Astrocyte (in vitro differentiated cells and primary cell): ENCODE results near the gene ALDH1A2. TPM values are rescaled to one million over a fixed set of nuclear protein-coding genes. Genes with fewer than 3 reads are reported as not detected.
A peak's percentile ranks its signal among the peaks of the same experiment; 100 is the strongest.

ENCODE experiments used
- DNase-seq: peaks from one replicate; pipeline ENCODE4 v3.0.0-alpha.2; 2010; ENCODE audit warnings: low read depth
- FAIRE-seq: peaks from 2 replicates; lab custom pipeline; 2011; peaks lifted over from hg19 to GRCh38; lab: Jason Lieb, UNC
- H2AFZ ChIP-seq: 2 replicates; pipeline ENCODE4 v1.6.0; 2012; ENCODE audit warnings: low read depth, low read length, inconsistent platforms
- H3K27ac ChIP-seq: 2 replicates; pipeline ENCODE4 v1.5.1; 2011; ENCODE audit warnings: low read depth, low read length, inconsistent platforms
- H3K27me3 ChIP-seq: 2 replicates; pipeline ENCODE4 v1.6.0; 2011; ENCODE audit warnings: low read length, inconsistent platforms; ENCODE audit not compliant: insufficient read depth
- H3K36me3 ChIP-seq: 2 replicates; pipeline ENCODE4 v1.5.1; 2011; ENCODE audit warnings: low read length, inconsistent platforms; ENCODE audit not compliant: insufficient read depth
- H3K4me1 ChIP-seq: 2 replicates; pipeline ENCODE4 v1.5.1; 2011; ENCODE audit warnings: low read length, inconsistent platforms; ENCODE audit not compliant: insufficient read depth
- H3K4me2 ChIP-seq: 2 replicates; pipeline ENCODE4 v1.6.0; 2012; ENCODE audit warnings: low read length, inconsistent platforms
- H3K4me3 ChIP-seq: 2 replicates; pipeline ENCODE4 v1.5.1; 2011; ENCODE audit warnings: low read depth, mild to moderate bottlenecking, low read length, inconsistent platforms; ENCODE audit not compliant: insufficient read depth
- H3K79me2 ChIP-seq: 2 replicates; pipeline ENCODE4 v1.6.0; 2012; ENCODE audit warnings: mild to moderate bottlenecking, low read length, inconsistent platforms; ENCODE audit not compliant: insufficient read depth
- H3K9ac ChIP-seq: 2 replicates; pipeline ENCODE4 v1.6.0; 2012; ENCODE audit warnings: mild to moderate bottlenecking, low read length, inconsistent platforms
- H3K9me3 ChIP-seq: 2 replicates; pipeline ENCODE4 v1.5.1; 2012; ENCODE audit warnings: low read depth, mild to moderate bottlenecking, low read length, inconsistent platforms; ENCODE audit not compliant: insufficient read depth
- H4K20me1 ChIP-seq: 2 replicates; pipeline ENCODE4 v1.6.0; 2012; ENCODE audit warnings: low read length, inconsistent platforms; ENCODE audit not compliant: insufficient read depth
- H3K27ac Mint-ChIP-seq: one replicate; pipeline ENCODE4 v1.8.0; 2021; ENCODE audit warnings: mild to moderate bottlenecking, mixed read lengths; ENCODE audit not compliant: unreplicated experiment
- H3K27me3 Mint-ChIP-seq: one replicate; pipeline ENCODE4 v1.8.0; 2021; ENCODE audit warnings: low read depth, mixed read lengths; ENCODE audit not compliant: unreplicated experiment
- H3K36me3 Mint-ChIP-seq: one replicate; pipeline ENCODE4 v1.8.0; 2021; ENCODE audit warnings: low read depth, mixed read lengths; ENCODE audit not compliant: unreplicated experiment
- H3K4me1 Mint-ChIP-seq: one replicate; pipeline ENCODE4 v1.8.0; 2021; ENCODE audit warnings: low read depth, mixed read lengths; ENCODE audit not compliant: unreplicated experiment
- H3K4me3 Mint-ChIP-seq: one replicate; pipeline ENCODE4 v1.8.0; 2021; ENCODE audit warnings: mild to moderate bottlenecking, moderate library complexity, mixed read lengths; ENCODE audit not compliant: unreplicated experiment
- H3K9me3 Mint-ChIP-seq: one replicate; pipeline ENCODE4 v1.8.0; 2021; ENCODE audit warnings: mild to moderate bottlenecking, mixed read lengths; ENCODE audit not compliant: unreplicated experiment
- EZH2 ChIP-seq: IDR thresholded peaks from 2 replicates; pipeline ENCODE4 v1.6.1; 2012; ENCODE audit warnings: mild to moderate bottlenecking, low read length, inconsistent platforms; ENCODE audit not compliant: insufficient read depth
- total RNA-seq: library from RNA; stranded (reverse); gene quantifications from 2 replicates; pipeline ENCODE4 v1.2.1, GENCODE V29; 2021
- TF ChIP-seq, protein P1 (sequence below): IDR thresholded peaks from 2 replicates; pipeline ENCODE4 v1.5.1; 2011; ENCODE audit warnings: low read depth, mild to moderate bottlenecking, inconsistent platforms, low read length, moderate library complexity; ENCODE audit not compliant: insufficient read depth

Gene ALDH1A2
- total RNA-seq, 1 donor from 2014 or later, result 0.98 TPM

DNA sequence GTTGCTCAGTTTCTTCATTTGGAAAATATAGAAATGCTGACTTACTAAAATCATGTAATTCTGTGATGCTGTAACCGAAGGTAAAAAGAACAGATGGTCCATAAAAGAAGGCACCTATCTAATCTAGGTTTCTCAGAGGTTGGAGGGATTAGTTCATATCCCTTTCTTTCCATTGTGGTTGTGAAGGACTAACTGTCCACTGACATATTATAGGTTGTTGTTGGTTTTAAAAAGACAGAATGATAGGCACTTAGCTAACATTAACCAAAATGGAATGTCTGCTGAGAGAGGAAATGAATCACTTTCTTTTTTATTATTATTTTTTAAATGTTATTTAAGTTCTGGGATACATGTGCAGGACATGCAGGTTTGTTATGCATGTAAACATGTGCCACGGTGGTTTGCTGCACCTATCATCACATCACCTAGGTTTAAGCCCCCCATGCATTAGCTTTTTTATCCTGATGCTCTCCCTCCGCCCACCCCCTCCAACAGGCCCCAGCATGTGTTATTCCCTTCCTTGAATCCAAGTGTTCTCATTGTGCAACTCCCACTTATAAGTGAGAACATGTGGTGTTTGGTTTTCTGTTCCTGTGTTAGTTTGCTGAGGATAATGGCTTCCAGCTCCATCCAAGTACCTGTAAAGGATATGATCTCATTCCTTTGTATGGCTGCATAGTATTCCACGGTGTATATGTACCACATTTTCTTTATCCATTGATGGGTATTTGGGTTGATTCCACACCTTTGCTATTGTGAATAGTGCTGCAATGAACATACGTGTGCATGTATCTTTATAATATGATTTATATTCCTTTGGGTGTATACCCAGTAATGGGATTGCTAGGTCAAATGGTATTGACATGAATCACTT is 45.8 kb downstream of the ALDH1A2 start:
- Mint-ChIP-seq H3K9me3 (peaks cover 3% of the 10 kb centered on the region), H3K27ac (peak overlapping the region; percentile 91), H3K27me3 (peaks cover 4% of the 10 kb centered on the region), H3K36me3 (peaks cover 2% of the 10 kb centered on the region), H3K4me3 (no peak overlapping the region), H3K4me1 (peaks cover 19% of the 10 kb centered on the region)
- Histone ChIP-seq H4K20me1 (no peaks in the 10 kb centered on the region), H3K9me3 (peaks cover 5% of the 10 kb centered on the region), H3K27me3 (no peaks in the 10 kb centered on the region), H3K4me2 (peak overlapping the region; percentile 12), H3K27ac (peak overlapping the region; percentile 8), H3K36me3 (no peaks in the 10 kb centered on the region), H3K9ac (no peak overlapping the region), H2AFZ (no peak overlapping the region), H3K4me3 (no peak overlapping the region), H3K79me2 (no peaks in the 10 kb centered on the region), H3K4me1 (no peaks in the 10 kb centered on the region)
- TF ChIP-seq EZH2, result no peak
- TF ChIP-seq, protein P1, sequence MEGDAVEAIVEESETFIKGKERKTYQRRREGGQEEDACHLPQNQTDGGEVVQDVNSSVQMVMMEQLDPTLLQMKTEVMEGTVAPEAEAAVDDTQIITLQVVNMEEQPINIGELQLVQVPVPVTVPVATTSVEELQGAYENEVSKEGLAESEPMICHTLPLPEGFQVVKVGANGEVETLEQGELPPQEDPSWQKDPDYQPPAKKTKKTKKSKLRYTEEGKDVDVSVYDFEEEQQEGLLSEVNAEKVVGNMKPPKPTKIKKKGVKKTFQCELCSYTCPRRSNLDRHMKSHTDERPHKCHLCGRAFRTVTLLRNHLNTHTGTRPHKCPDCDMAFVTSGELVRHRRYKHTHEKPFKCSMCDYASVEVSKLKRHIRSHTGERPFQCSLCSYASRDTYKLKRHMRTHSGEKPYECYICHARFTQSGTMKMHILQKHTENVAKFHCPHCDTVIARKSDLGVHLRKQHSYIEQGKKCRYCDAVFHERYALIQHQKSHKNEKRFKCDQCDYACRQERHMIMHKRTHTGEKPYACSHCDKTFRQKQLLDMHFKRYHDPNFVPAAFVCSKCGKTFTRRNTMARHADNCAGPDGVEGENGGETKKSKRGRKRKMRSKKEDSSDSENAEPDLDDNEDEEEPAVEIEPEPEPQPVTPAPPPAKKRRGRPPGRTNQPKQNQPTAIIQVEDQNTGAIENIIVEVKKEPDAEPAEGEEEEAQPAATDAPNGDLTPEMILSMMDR, result no peak
- peak; percentile 32 for DNase-seq
- no peak for FAIRE-seq

DNA sequence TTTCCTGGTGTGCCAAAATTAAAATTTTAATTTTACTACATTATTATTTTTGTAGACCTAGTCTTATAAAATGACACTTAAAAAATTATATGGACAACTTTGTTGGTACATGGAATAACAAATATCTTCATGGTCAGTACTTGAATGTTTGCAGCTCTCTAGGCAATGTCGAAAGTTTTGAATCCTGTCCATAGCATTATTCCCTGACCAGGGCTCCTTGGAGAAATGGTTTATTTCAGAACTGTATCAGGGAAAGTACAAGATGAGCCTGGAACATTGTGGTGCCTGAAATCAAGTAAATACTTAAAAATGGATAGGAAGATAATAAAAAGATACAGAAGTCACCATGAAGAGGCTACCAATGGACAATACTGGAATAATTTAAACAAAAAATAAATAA is 47.6 kb downstream of the ALDH1A2 start:
- H3K9me3 ChIP-seq, result peaks cover 5% of the 10 kb centered on the region
- no peak overlapping the region for H2AFZ ChIP-seq
- no peaks in the 10 kb centered on the region for H3K4me1 ChIP-seq
- H3K27ac ChIP-seq, result no peak overlapping the region
- no peaks in the 10 kb centered on the region for H4K20me1 ChIP-seq
- no peaks in the 10 kb centered on the region for H3K36me3 ChIP-seq
- no peak overlapping the region for H3K4me2 ChIP-seq
- H3K9me3 Mint-ChIP-seq, result peaks cover 2% of the 10 kb centered on the region
- H3K27me3 ChIP-seq, result peaks cover 3% of the 10 kb centered on the region
- FAIRE-seq (no peak), DNase-seq (no peak)
- H3K9ac ChIP-seq, result no peak overlapping the region
- H3K27me3 Mint-ChIP-seq, result peaks cover 5% of the 10 kb centered on the region
- peaks cover 2% of the 10 kb centered on the region for H3K36me3 Mint-ChIP-seq
- H3K4me1 Mint-ChIP-seq, result peaks cover 19% of the 10 kb centered on the region
- H3K79me2 ChIP-seq, result no peaks in the 10 kb centered on the region
- H3K4me3 Mint-ChIP-seq, result no peak overlapping the region
- H3K27ac Mint-ChIP-seq, result no peak overlapping the region
- no peak overlapping the region for H3K4me3 ChIP-seq
- TF ChIP-seq, protein P1, result no peak
- no peak for TF ChIP-seq EZH2

DNA sequence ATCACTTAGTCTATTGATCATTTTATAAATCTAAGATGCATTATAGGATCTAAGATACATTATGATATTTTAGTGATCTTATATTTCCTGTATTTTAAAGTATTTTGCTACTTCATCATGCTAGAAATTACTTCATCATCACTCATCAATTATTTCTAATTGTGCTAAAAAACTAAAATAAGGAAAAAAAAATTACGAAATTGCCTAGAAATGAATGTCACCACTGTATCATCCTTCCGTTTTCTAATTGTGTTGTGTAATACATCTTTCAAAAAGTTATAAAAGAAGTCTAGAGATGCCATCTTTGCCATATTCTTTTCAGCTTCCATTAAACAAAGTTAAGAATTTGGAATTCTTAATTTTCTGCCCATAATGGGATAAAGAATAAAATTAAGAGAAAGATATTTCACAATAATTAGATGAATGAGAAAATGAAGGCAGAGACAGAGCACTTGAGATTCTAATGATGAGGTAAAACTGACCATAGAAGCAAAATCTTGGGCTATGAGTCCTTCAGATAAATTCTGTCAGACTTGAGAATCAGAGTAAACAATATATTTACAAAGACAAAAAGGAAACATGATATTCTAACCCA is 48.8 kb downstream of the ALDH1A2 start:
- H3K79me2 ChIP-seq, result no peaks in the 10 kb centered on the region
- H3K9me3 Mint-ChIP-seq, result no peaks in the 10 kb centered on the region
- H3K9me3 ChIP-seq, result no peaks in the 10 kb centered on the region
- H3K4me3 ChIP-seq, result no peak overlapping the region
- H3K36me3 Mint-ChIP-seq, result no peaks in the 10 kb centered on the region
- peaks cover 2% of the 10 kb centered on the region for H3K27me3 Mint-ChIP-seq
- H3K27ac ChIP-seq, result no peak overlapping the region
- peaks cover 19% of the 10 kb centered on the region for H3K4me1 Mint-ChIP-seq
- peaks cover 9% of the 10 kb centered on the region for H3K27me3 ChIP-seq
- no peaks in the 10 kb centered on the region for H3K4me1 ChIP-seq
- H2AFZ ChIP-seq, result no peak overlapping the region
- no peak overlapping the region for H3K9ac ChIP-seq
- no peaks in the 10 kb centered on the region for H4K20me1 ChIP-seq
- H3K27ac Mint-ChIP-seq, result no peak overlapping the region
- no peak overlapping the region for H3K4me2 ChIP-seq
- TF ChIP-seq, protein P1, result no peak
- TF ChIP-seq EZH2, result no peak
- FAIRE-seq (no peak), DNase-seq (no peak)
- no peak overlapping the region for H3K4me3 Mint-ChIP-seq
- no peaks in the 10 kb centered on the region for H3K36me3 ChIP-seq
